Stimulated activated CD8-positive, alpha-beta memory T cell treated with anti-CD3 and anti-CD28 coated beads, Interleukin-15, amount 100 ng/mL, for 1 hour (primary cell): ENCODE measurements around the gene EXD3.

Experiments
- DNase-seq: peaks from one replicate; pipeline ENCODE4 v3.0.0-alpha.2; 2020; ENCODE audit warnings: low read depth

The EXD3 gene

GRCh38 chr9:137432687-137433348, 9.9 kb upstream of the EXD3 start:
- no peak for DNase-seq

DNA sequence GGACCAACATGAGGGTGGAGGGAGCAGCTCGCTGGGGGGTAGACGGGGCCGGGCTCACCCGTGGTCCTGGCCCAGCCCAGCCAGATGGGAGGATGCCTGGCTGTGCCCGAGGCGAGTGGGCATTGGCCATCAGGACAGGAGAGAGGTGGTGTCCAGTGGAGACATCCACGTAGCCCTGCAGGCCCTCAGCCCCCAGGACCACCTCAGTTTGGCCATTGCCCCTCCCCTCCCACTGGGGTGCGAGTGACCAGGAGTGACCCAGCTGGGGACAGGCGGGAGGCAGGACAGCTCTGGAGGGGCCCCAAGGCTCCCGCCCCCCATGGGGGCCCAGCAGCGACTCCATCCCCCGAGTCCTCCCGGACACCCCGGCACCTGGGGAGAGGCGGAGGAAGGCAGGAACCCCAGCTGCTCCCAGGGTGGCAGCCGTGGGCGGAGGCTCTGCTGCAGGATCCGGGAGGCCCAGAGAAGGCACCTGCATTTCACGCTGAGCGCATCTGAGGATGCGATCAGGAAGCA, 8.5 kb upstream of the EXD3 start:
- no peak for DNase-seq

DNA sequence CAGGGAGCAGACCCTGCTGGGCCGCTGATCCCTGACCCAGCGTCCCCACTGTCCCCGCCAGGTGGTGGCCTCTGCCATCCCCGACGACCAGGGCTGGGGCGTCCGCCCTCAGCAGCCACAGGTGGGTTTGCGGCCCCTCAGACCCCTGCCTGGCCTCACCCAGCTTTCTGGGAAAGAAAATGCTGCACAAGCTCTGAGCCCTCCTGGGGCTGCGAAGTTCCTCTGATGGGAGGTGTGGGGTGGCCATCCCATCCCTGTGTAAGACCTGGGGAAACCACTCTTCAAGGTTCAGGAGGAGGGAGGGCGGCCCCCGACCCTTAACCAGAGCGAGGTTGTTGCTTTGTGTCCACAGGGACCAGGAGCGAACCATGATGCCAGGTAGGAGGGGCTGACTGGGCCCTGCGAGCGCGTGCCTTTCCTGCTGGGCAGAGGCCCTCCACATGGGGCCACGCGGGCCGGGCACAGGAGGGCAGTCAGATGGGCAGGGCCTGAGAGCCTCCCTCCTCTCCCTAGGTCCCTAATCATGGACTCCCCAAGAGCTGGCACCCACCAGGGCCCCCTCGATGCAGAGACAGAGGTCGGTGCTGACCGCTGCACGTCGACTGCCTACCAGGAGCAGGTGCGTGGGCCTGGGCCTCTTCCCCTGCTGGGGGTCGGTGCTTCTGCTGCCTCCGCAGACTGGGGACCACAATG, 7.9 kb upstream of the EXD3 start:
- DNase-seq = no peak

DNA sequence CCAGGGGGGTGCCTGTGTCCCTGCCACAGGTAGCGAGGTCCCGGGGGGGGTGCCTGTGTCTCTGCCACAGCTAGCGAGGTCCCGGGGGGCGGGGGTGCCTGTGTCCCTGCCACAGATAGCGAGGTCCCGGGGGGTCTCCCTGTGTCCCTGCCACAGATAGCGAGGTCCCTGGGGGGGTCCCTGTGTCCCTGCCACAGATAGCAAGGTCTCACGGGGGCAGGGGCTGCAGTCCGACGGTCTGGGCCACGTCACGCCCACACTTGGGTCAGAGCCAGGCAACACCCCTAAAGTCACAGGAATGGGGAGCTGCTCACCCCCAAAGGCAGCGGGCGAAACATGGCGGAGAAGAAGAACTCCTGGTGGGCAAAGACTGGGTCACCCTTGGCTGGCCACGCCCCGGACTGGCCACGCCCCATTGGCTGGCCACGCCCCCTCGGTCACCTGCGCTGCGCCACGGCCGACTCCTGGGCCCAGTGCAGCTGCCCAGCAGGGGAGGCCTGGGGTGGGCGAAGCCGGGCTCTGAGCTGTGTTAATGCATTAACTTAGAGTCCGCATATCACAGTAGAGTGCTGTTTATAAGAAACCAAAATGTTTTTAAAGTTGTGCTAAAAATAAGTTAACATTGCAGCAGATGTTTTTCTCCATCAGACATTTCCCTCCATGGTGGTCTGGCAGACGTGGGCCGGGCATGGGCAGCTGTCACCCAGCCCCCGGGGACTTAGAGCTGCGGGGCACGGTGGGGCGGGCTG, 7.2 kb upstream of the EXD3 start:
- DNase-seq = no peak

- no peak for DNase-seq
These were observed 6.6 kb upstream of the EXD3 start for GRCh38 chr9:137429546-137429890.

DNA sequence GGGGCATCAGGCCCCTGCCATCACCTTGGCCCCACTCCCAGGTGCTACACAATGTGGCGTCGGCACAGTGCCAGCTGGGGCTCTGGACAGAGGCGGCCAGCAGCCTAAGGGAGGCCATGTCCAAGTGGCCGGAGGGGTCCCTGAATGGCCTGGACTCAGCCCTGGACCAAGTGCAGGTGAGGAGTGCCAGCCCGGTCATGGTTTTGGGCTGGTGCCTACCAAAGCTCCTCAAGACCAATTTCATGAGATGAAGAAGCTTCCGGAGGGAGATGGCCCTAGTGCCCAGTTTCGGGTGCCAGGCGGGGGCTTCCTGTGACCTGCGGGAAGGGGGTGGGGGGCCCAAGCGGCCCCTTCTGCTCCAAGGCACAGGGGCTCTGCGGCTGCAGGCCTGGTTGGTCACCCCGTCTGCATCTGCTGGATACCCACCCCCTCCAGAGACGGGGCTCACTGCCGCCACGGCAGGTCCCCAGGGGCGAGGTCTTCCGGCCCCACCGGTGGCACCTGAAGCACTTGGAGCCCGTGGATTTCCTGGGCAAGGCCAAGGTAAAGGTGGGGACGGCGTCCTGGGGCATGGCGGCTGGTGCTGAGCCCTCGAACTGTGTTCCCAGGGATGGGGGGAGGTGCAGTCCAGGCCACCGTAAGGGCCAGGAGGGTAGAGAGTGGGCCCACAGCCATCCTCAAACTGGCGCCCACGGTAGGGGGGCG, 6.0 kb upstream of the EXD3 start:
- no peak for DNase-seq

- DNase-seq = no peak
These were observed 5.3 kb upstream of the EXD3 start for GRCh38 chr9:137428311-137428630.

- DNase-seq = no peak
These were observed 4.7 kb upstream of the EXD3 start for GRCh38 chr9:137427454-137428310.

DNA sequence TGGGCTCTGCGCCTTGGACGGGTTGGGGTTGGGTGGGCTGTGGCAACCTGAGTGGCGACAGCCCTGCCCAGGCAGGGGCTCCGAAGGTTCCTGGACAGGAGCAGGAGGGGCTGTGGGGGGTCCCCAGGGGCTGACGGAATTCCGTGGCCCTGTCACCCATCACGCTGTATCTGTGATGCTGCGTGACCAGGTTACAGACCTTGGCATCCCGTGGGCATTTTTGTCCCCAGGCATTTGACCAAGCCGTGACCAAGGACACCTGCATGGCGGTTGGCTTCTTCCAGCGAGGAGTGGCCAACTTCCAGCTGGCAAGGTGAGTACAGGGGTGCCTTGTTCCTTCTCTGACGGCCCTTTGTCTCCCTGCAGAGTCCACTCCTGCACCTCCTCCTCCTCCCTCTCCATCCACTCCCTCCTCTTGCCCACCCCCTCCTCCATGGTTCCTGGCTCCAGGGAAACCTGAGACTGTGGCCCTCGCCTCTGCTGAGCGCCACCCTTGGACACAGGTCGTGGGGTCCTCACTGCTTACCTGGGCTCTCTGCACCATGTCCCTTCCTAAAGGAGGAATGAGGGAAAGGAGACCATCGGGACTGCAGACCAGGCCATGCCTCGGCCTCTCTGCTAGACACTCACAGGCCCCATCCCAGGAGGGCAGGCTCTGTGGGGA, 3.2 kb upstream of the EXD3 start:
- DNase-seq = no peak

GRCh38 chr9:137423514-137424291, 741 bp upstream of the EXD3 start:
- no peak for DNase-seq

DNA sequence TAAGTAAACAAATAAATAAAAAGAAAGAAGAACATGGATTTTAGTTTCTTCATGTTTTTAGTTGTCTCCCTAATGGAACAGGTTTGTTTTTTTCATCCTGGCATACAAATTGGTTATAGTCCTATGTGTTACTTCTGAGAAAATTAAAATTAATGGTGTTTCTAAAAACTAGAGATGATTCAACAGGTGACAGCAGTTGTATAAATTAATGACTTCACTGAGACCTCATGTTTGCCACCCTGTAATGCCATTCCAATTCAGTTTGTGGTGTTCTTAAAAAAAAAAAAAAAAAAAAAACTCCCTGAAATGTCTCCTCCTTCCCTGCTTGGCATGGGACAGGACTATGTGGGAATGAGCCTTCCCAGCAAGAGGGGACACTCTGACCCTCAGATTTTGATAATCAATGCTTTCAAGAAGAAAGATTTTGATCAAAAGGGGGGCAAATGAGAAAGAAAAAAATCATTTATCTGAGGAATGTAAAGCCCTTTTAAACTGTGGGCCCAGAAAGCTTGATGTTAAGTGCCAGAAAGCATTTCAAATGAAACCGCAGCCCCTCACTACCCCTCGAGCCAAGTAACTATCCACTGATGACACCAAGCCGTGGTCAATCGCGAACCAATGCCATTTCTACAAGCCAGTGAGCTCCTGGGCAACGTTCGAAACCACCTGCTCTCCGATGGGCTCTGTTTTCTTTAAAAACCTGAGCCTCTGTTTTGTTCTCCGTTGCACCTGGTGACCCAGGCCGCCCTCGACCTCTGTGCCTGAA, 941 bp downstream of the EXD3 start:
- no peak for DNase-seq

DNA sequence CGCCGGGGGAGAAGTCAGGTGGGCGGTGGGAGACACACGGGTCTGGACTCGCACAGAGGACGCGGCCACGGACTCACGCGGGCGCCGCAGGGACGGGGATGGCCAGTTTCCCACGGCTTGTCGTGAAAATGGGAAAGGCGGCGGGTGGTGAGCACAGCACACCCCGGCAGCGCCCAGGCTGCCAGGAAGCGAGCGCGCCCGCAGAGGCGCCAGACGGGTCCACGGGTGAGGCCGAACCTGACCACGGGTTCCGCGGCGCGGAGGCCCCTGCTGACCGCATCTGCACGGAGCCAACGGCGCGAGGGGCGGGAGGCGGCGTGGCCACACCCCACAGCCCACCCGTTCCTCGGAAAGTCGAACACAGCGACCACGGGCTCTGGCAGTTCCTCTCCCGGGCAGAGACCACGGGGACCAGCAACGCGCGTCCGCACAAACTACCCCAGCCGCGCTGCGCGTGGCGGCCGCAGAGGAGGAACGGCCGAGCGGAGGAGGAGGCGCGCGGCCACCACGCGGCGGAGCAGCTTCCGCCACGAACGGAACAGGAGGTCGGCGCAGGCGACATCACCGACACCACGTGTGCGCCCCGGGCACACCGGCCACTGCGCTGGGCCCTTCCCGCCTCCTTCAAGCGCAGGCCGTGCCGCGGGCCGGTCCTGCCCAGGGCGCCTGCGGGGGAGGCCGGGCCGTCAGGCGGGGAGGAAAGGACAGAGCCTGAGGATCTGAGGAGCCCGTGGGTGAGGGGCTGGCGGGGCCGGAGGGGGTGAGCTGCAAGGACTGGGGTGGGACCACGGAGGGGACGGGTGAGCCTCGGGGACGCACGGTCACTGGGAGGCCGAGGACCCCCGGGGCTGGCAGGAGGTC, 5.6 kb downstream of the EXD3 start:
- no peak for DNase-seq

DNA sequence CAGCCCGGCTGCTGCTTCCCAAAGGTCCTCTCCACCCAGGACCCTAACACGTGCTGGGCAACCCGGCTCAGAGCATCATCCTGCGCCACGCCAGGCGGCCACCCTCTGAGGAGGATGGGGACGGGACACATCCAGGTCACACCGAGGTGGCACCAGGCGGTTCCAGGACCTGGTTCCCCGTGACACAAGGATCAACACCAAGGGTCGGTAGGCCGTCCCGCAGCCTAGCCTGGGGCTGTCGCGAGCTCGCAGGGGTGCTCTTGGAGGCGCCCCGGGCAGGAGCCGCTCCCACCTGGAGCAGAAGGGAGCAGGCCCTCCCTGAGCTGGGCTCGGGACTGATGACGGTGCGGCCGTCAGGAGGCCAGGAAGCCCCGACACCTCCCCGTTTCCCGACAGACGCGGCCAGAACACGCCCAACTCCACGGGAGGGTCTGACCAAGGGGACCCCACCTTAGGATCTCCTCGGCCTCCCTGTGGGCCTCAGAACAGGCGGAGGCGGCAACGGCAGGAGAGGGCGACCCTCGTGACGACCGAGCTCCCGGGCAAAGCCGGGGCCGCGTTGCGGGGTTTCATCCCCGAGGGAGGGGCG, 6.3 kb downstream of the EXD3 start:
- DNase-seq = no peak

- DNase-seq = no peak
These were observed 6.9 kb downstream of the EXD3 start for GRCh38 chr9:137416006-137416562.

DNA sequence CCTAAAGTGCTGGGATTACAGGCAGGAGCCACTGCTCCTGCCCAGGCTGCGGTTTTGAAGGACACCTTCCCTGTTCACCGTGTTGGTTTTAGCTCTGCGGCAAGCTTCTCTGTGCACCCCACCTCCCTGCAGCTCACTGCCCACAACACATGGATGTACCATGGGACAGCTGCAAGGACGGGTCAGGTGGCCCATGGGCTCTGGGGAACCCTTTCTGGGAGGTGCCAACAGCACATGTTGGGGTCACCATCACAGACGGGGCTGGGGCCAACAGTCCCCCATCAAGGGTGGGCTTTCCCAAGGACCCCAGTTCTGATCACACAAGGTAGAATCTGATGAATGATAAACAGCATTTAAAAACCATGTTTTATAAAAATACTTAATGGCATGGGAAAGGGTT, 7.5 kb downstream of the EXD3 start:
- no peak for DNase-seq

DNA sequence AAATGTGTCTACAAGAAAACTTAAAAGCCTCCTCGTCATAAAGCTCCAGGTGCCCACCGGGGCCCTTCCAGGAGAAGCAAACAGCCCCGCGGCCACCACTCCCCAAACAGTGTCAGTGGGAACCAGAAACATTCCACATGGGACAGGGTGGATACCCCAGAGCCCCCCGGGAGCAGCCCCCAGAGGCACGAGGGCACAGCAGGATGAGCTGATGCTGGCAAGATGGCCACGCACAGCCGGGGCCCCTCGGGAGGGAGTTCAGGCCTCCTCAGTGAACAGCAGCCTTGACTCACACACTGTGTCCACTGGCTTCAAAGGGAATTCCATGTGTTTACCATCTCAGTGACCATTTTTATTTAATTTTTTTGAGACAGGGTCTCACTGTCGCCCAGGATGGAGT, 10.5 kb downstream of the EXD3 start:
- DNase-seq = no peak

DNA sequence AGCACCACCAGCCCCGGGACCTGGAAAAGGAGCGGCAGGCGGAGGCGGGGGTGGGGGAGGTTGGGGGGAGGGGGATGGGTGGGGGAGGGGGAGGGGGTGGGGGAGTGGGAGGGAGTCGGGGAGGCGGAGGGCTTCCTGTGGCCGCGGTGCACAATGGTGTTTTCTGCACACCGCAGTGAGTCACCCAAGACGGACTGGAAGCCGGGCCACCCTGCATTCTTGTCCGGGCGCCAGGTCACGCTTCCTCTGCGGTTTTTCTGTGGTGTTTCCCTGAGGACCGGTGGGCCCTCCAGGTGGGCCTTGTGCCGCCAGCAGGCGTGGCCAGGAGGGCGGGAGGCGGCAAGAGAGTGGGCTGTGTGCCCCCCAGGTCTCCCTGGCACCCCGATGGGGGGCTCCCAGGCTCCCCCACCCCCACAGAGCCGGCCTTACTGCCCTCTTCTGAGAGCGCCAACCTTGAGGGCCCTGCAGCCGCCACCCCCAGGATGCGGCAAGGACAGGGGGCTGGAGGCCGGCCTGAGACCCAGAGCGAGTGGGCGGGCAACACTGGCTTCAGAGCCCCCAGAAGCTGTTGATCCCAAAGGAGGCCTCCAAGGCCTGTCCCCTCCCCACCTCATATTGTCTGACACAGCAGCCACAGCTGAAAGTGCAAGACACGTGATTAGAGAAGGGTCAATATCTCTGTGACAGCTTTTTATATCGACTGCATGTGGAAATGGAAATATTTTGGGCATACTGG, 11.1 kb downstream of the EXD3 start:
- DNase-seq = no peak
